GM21723 (cell line): ENCODE results near the gene TMEM218.

Source experiments
- ATAC-seq: cut with Tn5 transposase; IDR thresholded peaks from one replicate; pipeline ENCODE4 v1.9.1; 2021; ENCODE audit warnings: mild to moderate bottlenecking, moderate library complexity; ENCODE audit not compliant: unreplicated experiment

The TMEM218 gene

DNA sequence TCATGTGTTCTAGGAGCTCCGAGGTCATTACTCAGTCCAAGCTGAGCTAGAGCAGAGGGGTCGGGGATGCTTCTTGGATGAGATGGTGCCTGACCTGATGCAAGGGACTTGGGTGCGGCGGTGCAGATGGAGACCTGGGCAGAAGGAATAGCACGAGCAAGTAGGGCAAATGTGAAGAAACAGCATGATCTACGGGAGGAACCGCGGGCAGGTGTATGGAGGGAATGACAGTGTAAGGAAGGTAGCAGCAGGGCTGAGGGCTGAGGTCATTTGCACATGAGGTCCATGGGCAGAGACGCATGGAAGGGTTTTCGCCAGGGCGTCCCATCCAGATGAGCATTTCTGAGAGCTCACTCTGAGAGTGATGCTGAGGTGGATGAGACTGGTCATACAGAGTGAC is 33.4 kb downstream of the TMEM218 start:
- ATAC-seq, result no peak

DNA sequence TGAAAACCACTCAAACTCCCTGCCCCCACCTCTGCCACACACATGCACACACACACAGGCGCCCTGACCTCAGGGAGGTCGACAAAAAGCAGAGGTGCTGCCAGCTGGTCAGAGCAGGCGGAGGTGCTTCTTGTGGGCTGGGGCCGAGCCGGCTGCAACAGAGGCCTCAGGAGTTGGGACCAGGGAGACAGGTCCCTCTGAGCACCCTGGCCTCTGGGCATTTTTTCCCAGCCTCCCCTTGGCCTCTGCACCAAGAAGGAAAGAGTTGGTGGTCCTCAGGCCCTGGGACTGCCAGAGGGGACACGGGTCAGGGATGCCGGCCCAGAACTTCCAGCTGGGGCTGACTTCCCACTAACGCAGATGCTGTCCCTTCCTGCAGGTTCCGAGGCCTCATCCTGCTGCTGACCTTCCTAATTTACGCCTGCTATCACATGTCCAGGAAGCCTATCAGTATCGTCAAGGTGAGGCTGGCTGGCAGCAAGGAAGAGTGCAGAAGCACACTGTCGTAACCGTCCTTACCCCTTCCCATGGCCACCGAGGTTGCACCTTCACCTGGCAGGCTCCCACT is 35.0 kb downstream of the TMEM218 start:
- ATAC-seq, result no peak

DNA sequence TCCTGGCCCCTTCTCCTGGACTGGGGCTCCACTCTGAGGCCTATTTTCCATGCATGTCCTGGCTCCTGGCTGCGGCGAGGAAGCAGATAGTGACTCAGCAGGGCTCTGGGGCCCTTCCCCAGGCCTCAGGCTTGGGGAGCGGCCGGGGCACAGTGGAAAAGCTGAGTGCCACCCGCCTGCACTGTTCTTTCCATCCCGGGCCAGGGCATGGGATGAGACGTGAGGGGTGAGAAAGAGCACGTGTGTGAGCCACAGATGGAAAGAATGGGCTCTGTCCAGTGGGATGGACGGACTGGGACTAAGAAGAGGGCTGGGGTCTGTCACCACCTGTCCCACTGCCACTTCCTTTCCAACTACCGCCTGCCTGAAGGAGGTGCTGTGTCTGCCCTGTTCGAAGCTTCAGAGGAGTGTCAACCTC is 35.5 kb downstream of the TMEM218 start:
- no peak for ATAC-seq

DNA sequence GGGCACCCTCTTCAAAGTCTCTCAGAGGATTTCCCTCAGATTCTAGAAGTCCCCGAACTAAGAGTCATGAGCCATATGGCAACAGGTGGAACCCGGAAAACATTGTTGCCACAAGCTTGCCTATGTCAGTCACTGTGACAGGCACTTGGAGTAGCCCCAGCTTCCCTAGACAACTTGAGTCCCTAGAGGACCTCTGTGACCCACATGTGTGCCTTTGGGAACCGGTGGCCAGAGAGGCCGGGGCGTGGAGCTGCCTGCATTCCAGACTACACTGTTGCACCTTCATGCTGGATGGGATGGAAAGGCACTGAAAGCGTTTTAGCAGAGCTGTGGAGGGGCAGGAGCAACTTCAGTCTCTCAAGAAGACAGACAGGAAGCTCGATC is 36.2 kb downstream of the TMEM218 start:
- ATAC-seq, result no peak

DNA sequence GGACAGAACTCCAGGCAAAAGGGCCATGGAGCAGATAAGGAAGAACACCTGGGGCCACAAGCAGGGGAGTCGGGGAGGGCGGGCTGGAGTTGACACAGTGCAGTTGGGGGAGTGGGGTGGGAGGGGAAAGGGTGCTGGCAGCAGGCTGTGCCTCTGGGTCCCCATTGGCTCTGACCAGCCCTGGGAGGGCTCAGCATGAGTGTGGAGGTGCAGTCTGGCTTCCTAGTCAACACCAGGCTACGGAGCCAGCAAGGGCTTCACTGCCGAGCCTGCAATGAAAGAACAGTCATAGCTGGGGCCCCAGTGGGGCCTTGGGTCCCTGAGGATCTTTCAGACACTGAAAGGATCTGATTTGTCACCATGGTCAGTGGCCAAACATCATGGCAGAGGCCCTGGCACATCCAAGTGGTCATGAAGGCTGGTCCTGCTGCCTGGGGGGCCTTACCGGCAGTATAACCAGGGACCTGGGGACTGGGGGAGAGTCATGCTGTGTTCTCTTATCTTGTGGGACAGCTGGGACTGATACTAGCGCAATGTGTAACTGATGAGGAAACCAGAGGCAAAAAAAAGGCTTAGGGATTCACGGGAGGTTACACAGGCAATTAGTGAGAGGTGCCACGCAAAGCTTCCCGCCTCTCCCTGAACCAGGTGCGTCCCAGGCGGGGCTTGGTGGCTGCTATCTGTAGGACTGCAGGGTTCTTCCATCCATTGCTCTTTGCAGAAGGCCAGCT is 36.8 kb downstream of the TMEM218 start:
- ATAC-seq, result no peak

DNA sequence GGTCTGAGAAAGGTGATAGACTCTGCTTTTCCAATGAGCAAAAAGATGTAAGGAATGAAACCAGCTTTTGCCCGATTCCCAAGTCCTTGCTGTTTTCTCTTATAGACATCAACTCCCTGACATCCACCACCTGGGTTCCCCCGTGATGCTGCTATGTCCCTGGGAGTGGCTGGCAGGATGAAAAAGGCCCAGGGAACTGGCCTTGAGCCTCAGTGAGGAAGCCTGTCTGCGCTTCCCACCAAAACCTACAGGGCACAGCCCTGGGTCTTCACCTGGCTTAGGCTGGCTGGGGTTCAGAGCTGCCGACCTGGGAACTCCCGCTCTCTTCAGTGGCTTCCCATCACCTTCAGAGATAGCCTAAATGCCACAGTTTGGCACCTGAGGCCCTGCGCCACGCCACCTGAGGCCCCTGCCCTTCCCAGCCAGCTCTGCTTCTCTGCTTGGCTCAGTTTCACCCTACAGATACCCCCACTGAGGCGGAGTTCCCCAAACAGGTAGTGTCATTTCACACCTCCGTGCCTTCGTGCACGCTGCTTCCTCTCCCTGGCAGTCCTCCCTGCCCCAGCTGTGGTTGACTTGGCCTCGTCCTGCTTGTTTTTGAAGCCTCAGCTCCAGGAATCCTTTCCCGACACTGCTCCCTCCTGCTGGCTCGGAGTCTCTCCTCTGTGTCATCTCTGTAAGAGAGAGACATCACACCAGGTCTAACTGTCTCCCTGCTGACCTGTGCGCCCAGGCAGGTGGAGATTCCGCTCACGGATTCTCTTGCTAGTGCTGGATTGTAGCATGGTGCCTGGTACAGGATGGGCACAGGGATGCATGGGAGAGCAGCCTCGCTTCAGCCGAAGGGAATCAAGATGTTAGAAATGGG is 37.6 kb downstream of the TMEM218 start:
- ATAC-seq, result no peak

DNA sequence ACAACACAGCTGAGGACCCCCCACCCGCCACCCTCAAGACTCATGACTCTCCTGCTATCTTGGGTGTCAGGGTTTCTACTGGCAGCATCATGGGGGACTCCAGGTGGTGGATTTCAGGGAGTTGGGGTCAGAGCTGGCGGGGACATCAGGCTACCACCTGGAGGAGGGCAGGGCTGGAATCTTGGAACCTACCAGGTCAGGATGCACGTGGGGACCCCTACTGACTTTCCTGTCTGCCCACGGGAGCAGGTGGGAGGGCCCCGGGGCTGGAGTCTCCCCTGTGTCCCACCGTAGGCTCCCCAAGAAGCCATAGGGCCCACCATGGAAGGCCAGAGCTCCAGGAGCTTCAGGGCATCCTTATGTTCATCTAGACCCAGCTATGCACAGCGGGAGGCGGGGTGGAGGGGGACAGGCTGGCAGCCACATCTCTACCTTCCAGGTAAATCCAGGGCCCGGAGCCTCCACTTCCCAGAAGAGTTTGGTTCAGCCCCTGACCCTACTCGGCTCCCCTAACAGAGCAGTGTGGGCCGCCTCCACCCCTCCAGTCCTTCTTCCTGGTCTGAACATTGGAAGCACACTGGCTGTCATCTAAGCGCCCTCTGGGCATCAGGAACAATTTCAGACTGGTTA is 38.4 kb downstream of the TMEM218 start:
- no peak for ATAC-seq

DNA sequence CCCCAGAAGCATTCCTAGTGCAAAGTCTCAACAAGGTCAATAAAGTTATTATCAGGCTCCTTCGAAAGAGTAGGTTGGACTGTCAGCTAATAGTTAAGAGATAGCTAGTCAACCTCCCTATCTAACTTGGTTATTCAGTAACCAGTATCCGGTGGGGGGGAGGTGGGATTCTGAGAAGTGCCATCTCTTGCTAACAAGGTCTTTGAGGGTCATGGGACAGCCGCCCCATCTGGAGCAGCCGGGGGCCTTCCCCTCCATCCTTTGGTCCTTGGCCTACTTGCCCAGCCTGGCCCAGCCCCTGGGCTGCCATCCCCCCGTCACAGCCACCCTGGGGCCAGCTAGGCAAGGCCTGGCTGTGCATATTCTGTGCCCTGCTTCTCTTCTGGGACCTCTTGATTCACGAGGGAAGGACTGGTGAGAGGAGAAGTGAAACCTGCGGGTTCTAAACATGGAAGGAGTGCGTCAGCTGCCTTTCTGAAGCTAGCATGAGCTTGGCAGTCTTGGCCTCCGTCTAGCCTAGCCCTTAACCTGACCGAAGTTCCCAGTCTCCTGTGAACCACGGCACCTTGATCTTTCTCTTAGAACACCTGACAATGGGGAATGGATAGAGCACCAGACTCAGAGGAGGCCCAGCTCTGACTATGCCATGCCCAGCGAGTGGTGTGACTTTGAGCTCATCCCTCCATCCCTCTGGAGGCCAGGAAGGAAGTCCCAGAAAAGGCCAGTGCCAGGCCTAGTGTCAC is 39.0 kb downstream of the TMEM218 start:
- ATAC-seq, result peak; percentile 87

DNA sequence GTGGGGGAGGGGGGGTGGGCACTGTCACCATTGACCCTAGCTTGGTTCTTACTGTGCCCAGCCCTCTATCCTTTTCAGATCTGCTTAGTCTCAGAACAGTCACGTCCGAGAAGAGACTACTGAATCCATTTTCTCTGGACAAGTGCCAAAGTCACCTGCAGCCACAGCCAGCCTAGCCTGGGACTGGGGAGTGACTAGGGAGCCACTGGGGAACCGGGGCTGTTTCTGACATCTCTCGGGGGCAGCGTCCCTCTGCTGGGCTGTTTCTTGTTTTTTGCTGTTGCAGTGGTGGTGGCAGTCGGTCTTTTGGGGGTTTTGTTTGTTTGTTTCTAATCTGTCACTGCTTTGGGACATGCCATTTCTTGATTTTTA is 39.6 kb downstream of the TMEM218 start:
- ATAC-seq, result no peak

DNA sequence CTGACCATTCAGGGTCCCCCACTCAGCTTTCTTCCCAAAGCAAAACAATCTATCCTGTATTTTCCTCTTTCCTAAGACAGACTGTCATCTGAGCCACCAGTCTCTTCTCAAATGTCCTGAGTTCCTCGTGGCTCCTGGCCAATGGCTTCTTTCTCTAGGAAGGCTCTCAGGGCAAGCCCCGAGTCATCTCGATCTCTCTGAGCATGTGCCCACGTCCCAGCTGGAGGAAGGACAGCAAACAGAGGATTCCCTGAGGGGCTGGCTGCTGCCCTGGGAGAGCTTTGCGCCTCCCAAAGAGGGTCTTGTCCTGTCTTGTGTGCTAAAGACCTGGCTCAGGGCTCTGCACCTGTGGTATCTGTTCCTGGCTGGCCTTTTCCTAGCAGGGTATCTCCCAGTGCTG is 40.0 kb downstream of the TMEM218 start:
- no peak for ATAC-seq

DNA sequence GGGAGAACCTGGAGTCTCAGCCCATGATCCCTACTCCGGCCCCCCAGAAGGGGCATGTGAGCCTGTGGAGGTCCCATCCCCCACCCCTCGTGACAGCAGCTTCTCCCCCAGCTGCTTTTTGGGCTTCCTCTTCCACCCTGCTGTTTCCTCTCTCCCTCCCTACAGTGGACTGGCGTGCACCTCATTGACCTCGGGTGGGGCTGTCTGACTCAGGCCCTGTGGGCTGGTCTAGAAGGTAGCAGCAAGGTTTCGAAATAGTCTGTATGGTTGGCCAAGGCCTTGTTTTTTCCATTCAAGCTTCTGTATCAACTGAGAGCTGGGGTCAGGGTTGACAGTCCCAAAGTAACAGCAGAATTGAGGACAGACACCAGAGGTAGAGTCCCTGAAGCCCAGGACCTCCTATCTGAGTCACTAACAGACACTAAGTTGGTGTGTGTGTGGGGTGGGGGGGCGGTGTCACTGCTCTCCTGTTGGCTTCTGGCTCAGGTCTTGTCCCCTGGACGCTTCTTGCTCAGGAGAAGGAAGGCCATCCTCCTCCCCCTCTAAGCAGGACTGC is 40.6 kb downstream of the TMEM218 start:
- peak; percentile 71 for ATAC-seq

DNA sequence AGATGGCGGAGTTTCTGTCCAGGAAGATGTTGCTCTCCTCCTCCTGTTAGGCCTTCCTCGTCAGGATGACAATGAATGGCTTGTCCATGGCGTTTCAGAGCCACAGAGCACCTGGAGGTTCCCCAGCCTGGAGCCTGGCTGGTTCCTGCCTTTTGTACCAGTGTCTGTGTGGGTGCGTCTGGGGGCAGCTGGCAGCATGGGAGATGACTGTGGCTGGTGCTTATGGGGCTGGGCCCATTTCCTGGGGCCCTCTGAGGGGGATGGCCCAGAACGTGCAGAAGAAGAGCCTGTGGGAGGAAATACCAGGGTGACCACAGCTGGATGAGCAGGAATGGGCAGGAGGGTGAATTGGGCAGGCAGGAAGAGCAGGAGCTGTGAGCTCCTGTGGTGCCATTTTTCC is 41.6 kb downstream of the TMEM218 start:
- ATAC-seq, result no peak

DNA sequence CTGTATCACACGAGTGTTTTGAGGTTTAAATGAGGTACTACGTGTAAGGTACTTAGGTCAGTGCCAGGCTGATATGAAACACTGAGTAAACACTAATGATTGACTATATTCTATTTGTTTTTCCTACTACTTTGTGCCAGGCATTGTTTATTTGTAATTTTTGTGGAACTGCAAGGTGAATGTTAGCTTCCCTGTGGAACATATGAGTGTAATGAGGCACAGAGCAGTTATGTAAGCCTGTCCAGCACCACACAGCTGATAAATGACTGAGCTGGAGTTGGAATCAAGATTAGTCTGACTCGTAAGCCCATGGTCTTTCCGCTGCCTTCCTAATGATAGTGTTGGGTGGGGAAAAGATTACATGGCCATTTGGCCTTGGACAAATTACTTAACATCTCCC is 42.4 kb downstream of the TMEM218 start:
- ATAC-seq, result no peak

DNA sequence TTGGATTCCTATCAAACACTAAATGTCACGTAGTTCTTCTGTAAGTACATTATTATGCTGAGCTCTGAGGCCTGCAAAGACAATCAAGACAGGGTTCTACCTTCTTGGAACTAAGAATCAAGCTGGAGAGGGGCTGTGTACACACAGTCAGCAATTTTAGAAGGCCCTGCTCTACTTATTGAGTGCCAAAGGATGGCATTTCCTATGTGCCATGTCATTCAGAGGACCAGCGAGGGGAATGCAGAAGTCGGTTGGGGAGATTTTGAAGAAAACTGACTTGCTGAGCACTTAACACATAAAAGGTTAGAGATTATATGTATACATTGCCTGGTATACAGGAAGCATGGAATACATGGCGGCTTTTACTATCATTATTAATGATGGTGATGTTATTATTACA is 43.1 kb downstream of the TMEM218 start:
- ATAC-seq, result no peak

DNA sequence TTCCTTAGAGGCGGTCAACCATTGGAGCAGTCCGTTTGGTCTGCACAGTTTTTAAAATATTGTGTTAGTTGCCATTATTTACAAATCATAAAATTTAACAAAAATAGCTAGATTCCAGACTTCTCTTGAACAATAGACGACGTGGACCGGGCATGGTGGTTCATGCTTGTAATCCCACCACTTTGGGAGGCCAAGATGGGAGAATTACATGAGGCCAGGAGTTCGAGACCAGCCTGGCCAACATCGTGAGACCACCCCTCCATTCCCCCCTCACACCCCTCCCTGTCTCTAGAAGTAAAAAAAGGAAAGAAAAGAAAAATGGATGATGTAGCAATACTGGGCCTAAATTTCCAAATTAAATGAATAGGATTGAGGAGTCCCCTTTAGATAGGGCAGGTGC is 47.4 kb downstream of the TMEM218 start:
- ATAC-seq, result no peak

DNA sequence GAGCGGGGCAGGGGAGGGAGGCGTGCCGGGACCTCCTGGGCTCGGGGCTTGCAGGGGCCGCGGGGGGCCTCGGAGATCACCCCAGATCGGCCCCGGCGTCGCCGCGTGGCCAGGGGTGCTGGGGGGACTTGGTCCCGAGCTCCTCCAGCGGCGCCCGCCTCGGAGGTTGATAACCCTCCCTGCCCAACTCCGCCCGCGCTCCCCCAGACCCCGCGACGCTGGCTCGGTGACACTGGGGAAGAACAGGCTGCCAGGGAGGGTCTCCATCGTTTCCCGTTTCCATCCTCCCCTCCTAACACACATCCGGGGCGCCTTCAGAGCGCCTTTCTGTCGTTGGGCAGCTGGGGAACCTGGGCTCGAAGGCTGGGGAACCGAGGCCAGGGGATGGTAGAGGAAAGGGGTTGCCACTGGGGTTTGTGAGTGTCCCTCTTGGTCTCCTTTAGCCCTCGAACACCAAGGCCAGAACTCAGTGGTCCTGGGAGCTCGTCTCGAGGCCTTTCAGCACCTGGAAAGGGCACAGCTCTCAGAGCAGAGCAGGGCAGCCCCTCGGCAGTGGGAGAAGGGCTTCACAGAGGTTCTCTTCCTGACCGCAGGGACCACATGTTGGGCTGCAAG is 47.9 kb downstream of the TMEM218 start:
- peak; percentile 14 for ATAC-seq

DNA sequence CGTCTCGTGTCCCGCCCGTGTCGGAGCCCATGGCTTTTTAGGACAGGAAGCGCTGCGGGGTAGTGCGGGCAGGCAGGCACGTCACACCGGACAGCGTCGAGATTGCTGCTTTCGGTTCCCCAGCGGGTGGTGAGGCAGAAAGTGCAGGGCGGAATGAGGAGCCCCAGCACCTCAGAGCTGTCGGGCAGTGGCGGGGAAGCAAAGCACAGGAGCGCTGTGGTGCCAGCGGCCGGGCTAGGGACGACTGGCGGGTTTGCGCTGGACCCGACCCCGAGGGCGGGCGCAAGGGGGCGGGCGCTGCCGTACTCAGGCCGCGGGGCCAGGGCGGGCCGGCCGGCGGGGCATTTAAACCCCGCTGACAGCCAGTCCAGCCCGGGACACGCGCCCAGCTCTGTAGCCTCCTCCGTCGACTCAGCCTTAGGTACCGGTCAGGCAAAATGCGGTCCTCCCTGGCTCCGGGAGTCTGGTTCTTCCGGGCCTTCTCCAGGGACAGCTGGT is 48.4 kb downstream of the TMEM218 start, which contains the start of gene SLC37A2:
Gene SLC37A2 (plus strand): TSS at position 375 of the 498 bp plus-strand sequence. CDS start 63 bp downstream, at position 438.
- peak; percentile 93 for ATAC-seq

DNA sequence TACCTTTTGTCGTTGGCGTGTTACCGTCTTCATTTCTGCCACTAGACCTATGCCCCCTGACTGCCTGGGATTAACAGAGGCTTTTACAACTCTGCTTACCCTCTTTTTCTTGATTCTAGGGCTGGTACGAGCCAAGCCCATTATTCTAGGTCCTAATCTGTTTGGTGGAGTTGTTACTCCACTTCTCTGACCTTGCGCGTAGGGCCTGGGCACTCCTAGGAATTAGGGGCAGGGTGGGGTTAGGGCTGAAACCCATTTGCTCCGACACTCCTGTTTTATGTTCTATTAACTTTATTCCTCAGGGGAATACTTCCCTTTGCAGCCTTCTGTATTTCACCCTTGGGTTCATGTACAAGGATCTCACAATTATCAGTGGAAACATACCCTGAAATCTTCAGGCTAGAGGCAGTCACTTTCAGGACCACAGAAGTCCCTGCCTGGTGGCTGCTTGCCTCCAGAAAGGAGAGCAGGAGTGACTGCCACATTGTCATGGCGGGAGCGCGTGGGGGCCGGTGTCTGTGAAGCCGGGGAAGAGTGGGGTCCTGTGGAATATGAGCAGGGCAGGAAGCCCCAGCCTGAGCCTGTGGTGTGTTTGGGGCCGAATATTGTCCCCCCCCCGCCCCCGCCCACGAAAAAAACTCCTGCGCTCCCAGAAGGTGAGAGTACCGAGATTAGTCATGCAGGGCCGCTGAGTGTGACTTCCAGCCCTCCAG is 49.1 kb downstream of the TMEM218 start:
- peak; percentile 2 for ATAC-seq

DNA sequence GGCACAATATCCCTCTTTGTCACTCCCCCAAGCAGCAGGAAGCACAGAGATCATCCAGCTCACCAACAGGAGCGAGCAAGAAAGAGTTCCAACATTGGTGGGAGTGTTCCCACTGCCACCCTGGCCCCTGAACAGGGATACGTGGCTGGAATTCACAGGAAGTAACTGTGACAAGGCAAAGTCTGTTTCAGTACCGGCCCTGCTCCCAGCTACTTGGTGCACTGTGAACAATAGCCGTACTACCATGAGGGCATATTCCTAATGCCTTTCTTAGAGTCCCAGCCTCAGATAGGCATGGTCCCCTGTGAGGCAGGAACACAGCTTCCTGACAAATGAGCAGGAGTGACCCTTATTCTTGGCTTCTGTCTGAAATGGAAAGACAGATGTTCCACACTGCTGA is 50.1 kb downstream of the TMEM218 start:
- no peak for ATAC-seq
